SK-N-SH treated with all-trans-retinoic acid at 6 μM for 48 hours (cell line): ENCODE results near the gene HMGCS1.

Experiments used
- ARNTL ChIP-seq: fragments of 450-650 bp; formaldehyde crosslinking; IDR thresholded peaks from 2 replicates; pipeline ENCODE4 v1.5.0; 2020; ENCODE audit warnings: low read depth, mild to moderate bottlenecking, moderate library complexity, borderline replicate concordance
- CSDC2 ChIP-seq: fragments of 250-450 bp; sonication (Bioruptor Pico); IDR thresholded peaks from 2 replicates; pipeline ENCODE4 v1.5.0; 2020; ENCODE audit warnings: mild to moderate bottlenecking, moderate library complexity
- ISL1 ChIP-seq: fragments of 250-450 bp; sonication (Bioruptor Pico); IDR thresholded peaks from 2 replicates; pipeline ENCODE4 v2.1.2; 2022; ENCODE audit warnings: mild to moderate bottlenecking, moderate library complexity
- POU6F1 ChIP-seq: fragments of 250-450 bp; sonication (Bioruptor Pico); IDR thresholded peaks from 2 replicates; pipeline ENCODE4 v1.8.0; 2021; ENCODE audit warnings: low read depth, mild to moderate bottlenecking, moderate library complexity, borderline replicate concordance
- RARB ChIP-seq: fragments of 250-450 bp; sonication (Bioruptor Pico); IDR thresholded peaks from 2 replicates; pipeline ENCODE4 v1.8.0; 2021; ENCODE audit warnings: mild to moderate bottlenecking, moderate library complexity
- TOX ChIP-seq: fragments of 250-450 bp; sonication (Bioruptor Pico); IDR thresholded peaks from 2 replicates; pipeline ENCODE4 v1.8.0; 2021; ENCODE audit warnings: mild to moderate bottlenecking, moderate library complexity, borderline replicate concordance
- ZNF70 ChIP-seq: fragments of 450-650 bp; formaldehyde crosslinking; IDR thresholded peaks from 2 replicates; pipeline ENCODE4 v1.5.0; 2020; ENCODE audit warnings: mild to moderate bottlenecking, moderate library complexity
- TF ChIP-seq, protein P1 (sequence below): fragments of 250-450 bp; sonication (Bioruptor Pico); IDR thresholded peaks from 2 replicates; pipeline ENCODE4 v1.8.0; 2020; ENCODE audit warnings: mild to moderate bottlenecking, moderate library complexity, borderline replicate concordance
- TF ChIP-seq, protein P2 (sequence below): fragments of 250-450 bp; sonication (Bioruptor Pico); IDR thresholded peaks from 2 replicates; pipeline ENCODE4 v1.5.0; 2020; ENCODE audit warnings: mild to moderate bottlenecking, moderate library complexity

- TF ChIP-seq POU6F1 (CRISPR knock-in tag) (no peak), ARNTL (CRISPR knock-in tag) (no peak), CSDC2 (CRISPR knock-in tag) (no peak), ZNF70 (CRISPR knock-in tag) (no peak), ISL1 (CRISPR knock-in tag) (no peak), TOX (CRISPR knock-in tag) (no peak), RARB (no peak)
- TF ChIP-seq, protein P1, sequence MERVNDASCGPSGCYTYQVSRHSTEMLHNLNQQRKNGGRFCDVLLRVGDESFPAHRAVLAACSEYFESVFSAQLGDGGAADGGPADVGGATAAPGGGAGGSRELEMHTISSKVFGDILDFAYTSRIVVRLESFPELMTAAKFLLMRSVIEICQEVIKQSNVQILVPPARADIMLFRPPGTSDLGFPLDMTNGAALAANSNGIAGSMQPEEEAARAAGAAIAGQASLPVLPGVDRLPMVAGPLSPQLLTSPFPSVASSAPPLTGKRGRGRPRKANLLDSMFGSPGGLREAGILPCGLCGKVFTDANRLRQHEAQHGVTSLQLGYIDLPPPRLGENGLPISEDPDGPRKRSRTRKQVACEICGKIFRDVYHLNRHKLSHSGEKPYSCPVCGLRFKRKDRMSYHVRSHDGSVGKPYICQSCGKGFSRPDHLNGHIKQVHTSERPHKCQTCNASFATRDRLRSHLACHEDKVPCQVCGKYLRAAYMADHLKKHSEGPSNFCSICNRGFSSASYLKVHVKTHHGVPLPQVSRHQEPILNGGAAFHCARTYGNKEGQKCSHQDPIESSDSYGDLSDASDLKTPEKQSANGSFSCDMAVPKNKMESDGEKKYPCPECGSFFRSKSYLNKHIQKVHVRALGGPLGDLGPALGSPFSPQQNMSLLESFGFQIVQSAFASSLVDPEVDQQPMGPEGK (CRISPR knock-in tag) = no peak
- TF ChIP-seq, protein P2, sequence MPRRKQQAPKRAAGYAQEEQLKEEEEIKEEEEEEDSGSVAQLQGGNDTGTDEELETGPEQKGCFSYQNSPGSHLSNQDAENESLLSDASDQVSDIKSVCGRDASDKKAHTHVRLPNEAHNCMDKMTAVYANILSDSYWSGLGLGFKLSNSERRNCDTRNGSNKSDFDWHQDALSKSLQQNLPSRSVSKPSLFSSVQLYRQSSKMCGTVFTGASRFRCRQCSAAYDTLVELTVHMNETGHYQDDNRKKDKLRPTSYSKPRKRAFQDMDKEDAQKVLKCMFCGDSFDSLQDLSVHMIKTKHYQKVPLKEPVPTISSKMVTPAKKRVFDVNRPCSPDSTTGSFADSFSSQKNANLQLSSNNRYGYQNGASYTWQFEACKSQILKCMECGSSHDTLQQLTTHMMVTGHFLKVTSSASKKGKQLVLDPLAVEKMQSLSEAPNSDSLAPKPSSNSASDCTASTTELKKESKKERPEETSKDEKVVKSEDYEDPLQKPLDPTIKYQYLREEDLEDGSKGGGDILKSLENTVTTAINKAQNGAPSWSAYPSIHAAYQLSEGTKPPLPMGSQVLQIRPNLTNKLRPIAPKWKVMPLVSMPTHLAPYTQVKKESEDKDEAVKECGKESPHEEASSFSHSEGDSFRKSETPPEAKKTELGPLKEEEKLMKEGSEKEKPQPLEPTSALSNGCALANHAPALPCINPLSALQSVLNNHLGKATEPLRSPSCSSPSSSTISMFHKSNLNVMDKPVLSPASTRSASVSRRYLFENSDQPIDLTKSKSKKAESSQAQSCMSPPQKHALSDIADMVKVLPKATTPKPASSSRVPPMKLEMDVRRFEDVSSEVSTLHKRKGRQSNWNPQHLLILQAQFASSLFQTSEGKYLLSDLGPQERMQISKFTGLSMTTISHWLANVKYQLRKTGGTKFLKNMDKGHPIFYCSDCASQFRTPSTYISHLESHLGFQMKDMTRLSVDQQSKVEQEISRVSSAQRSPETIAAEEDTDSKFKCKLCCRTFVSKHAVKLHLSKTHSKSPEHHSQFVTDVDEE (CRISPR knock-in tag) = no peak
These were observed 7.6 kb upstream of the HMGCS1 start for GRCh38 chr5:43320846-43321245.
